Measurements from ENCODE around the gene CDH22.

DNA sequence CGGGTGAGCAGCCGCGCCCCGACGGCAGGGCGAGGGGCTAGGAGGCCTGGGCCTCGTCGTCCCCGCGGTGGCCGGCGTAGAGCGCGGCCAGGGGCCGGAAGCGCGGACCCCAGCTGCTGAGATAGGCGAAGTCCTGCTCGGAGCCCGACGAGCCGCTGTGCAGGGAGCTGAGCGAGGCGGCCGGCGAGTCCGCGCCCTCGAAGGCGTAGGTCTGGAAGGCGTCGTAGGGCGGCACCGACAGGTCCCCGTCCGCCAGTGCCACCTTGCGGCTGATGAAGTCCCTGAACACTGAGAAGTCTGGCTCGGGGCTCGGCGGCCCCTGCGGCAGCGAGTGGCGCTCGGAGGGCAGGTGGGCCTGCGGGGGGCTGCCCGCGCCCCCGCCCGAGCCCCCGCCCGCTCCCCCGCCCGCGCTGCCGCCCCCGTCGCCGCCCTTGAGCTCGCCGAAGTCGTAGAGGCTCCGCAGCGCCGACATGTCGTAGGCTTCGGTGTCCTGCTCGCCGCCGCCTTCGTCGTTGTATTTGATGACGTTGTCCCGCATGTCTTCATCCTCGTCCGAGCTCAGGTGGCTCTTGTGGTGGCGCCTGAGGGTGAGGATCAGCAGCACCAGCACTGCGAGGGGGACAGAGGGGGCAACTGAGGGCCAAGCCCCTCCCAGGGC lies 133.7 kb downstream of the CDH22 start:
- TF ChIP-seq POLR2AphosphoS5 (IDR thresholded peaks at IDR 0.05; ENCODE audit: low read depth, low read length) (no peak), CTCF (IDR thresholded peaks at IDR 0.05) (peak; percentile 92), REST (IDR thresholded peaks at IDR 0.05; ENCODE audit: insufficient read depth in 1 of 2, low read depth in 2 of 2, low read length in 1 of 2) (no peak)
